GM12878 (cell line): ENCODE results near the gene TFAP2B.

Experiments
- JUNB ChIP-seq: IDR thresholded peaks from 2 replicates; pipeline ENCODE4 v1.6.1; 2016; ENCODE audit warnings: antibody characterized with exemption, mild to moderate bottlenecking
- KAT2A ChIP-seq: conservative IDR thresholded peaks from 2 replicates; pipeline ENCODE4 v1.6.1; 2011; ENCODE audit warnings: low read depth, low read length; ENCODE audit not compliant: control insufficient read depth
- PKNOX1 ChIP-seq: fragments of 450-650 bp; IDR thresholded peaks from 2 replicates; pipeline ENCODE4 v1.6.1; 2016; ENCODE audit warnings: mild to moderate bottlenecking
- RAD21 ChIP-seq: IDR thresholded peaks from 2 replicates; pipeline ENCODE4 v1.6.1; 2011; ENCODE audit warnings: mild to moderate bottlenecking, low read depth, low read length, moderate library complexity; ENCODE audit not compliant: insufficient read depth

DNA sequence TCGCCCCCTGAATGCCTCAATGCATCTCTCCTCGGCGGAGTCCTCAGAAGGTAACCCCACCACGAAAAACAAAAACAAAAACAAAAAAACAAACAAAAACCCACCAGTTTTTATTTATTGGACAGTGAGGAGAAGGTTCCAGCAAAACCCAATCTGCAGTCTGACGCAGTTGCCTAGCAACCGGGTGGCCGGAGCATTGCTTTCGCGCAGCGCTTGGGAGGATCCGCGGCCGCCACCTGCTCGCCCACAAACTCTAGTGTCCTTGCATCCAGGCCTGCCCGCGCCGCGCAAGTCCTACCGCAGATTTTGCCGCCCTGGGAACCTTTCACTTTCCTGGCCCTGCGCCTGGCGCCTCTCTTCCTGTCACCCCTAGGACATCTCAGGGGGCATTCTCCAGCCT lies 17.6 kb downstream of the TFAP2B start:
- TF ChIP-seq KAT2A, result no peak
- no peak for TF ChIP-seq RAD21
- no peak for TF ChIP-seq PKNOX1
- no peak for TF ChIP-seq JUNB
